Breast epithelium (tissue), 4 donors: ENCODE data around the gene C11orf68. TPM values are rescaled to one million over a fixed set of nuclear protein-coding genes. Genes with fewer than 3 reads are reported as not detected.

ENCODE experiments used
- DNase-seq, 2 donors: peaks; one replicate each; pipeline ENCODE4 v3.0.0-alpha.2; 2019; ENCODE audit warnings: low spot score in 2 of 2
- H3K27ac ChIP-seq, 2 donors: fragments of 200-600 bp; sonication (generic) in 1 of 2; one replicate each; pipeline ENCODE4 v1.5.1; 2016 to 2019; ENCODE audit warnings: mild to moderate bottlenecking in 1 of 2
- H3K27me3 ChIP-seq, 2 donors: fragments of 200-600 bp; sonication (generic) in 1 of 2; one replicate each; pipeline versions ENCODE4 v1.5.1 to v1.6.0; 2017 to 2019; ENCODE audit warnings: control low read depth in 1 of 2, mild to moderate bottlenecking in 1 of 2
- H3K36me3 ChIP-seq: fragments of 200-600 bp; one replicate; pipeline ENCODE4 v1.5.1; 2019
- H3K4me1 ChIP-seq, 2 donors: fragments of 200-600 bp; sonication (generic); one replicate each; pipeline ENCODE4 v1.5.1; 2016 to 2019; ENCODE audit warnings: control low read depth in 1 of 2
- H3K4me3 ChIP-seq, 3 donors: fragments of 200-600 bp; sonication (generic); 1 replicate in 2 of 3; 2 replicates in 1 of 3; pipeline ENCODE4 v1.5.1; 2016 to 2019; ENCODE audit warnings: mild to moderate bottlenecking in 3 of 3, moderate library complexity in 2 of 3
- H3K9me3 ChIP-seq, 2 donors: fragments of 200-600 bp; sonication (generic) in 1 of 2; one replicate each; pipeline ENCODE4 v1.5.1; 2016 to 2019; ENCODE audit warnings: control low read depth in 1 of 2
- CTCF ChIP-seq, 3 donors: fragments of 450-650 bp; IDR thresholded peaks; one replicate each; pipeline ENCODE4 v1.5.1; 2016 to 2017; ENCODE audit warnings: antibody characterized with exemption in 3 of 3, mild to moderate bottlenecking in 3 of 3, moderate library complexity in 3 of 3
- POLR2A ChIP-seq: fragments of 450-650 bp; IDR thresholded peaks from one replicate; pipeline ENCODE4 v1.6.1; 2016; ENCODE audit warnings: antibody characterized with exemption, mild to moderate bottlenecking, moderate library complexity
- POLR2AphosphoS5 ChIP-seq, 3 donors: sonication (generic); formaldehyde crosslinking; IDR thresholded peaks; one replicate each; pipeline ENCODE4 v1.6.1; 2017; ENCODE audit warnings: antibody characterized with exemption in 3 of 3
- intact Hi-C: fragments of 100-400 bp; cut with DNase I; formaldehyde crosslinking; loops from one replicate; pipeline ENCODE4 v1.15.1; 2023; ENCODE audit warnings: low total_unique reads
- total RNA-seq, 3 donors: library from RNA; depleted of rRNA; stranded (reverse); fragments of >200 nt; gene quantifications; one replicate each; pipeline ENCODE4 v1.1.0, GENCODE V29; 2016

C11orf68 gene
- total RNA-seq, 3 donors from 2014 or later, result 16.7 to 20.3 (median 19.7) TPM

DNA sequence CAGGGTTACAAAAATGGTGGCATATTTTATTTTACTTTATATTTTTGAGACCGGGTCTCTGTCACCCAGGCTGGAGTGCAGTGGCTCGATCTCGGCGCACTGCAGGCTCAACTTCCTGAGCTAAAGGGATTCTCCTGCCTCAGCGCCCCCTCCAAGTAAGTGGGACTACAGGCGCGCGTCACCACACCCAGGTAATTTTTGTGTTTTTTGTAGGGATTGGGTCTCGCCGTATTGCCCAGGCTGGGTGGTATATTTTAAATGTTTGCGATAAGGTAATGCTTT is 18.0 kb downstream of the C11orf68 start:
- Histone ChIP-seq H3K27me3 (peaks cover 0 to 8% of the 10 kb centered on the region in 2 donors), H3K4me1 (peaks cover 0 to 6% of the 10 kb centered on the region in 2 donors), H3K4me3 (peak overlapping the region; percentile 52 to 89 (median 53)), H3K36me3 (no peaks in the 10 kb centered on the region), H3K27ac (peak overlapping the region in 1 of 2 donors; percentile 46), H3K9me3 (no peaks in the 10 kb centered on the region)
- intact Hi-C loops, result no loop called here
- TF ChIP-seq POLR2A (no peak), POLR2AphosphoS5 (IDR thresholded peaks at IDR 0.05) (no peak), CTCF (IDR thresholded peaks at IDR 0.05) (no peak)
- no peak for DNase-seq

GRCh38 chr11:65900125-65900898 is 18.6 kb downstream of the C11orf68 start, which contains the start of gene FOSL1:
FOSL1 (minus strand) TSS chr11:65900388; CDS start chr11:65900339, 49 bp downstream.
- Histone ChIP-seq H3K27ac (peak within 1 kb of the TSS; percentile 46 to 82), H3K36me3 (no peaks in the 10 kb centered on the region), H3K4me1 (peaks cover 0 to 6% of the 10 kb centered on the region in 2 donors), H3K9me3 (no peaks in the 10 kb centered on the region), H3K27me3 (peaks cover 0 to 8% of the 10 kb centered on the region in 2 donors), H3K4me3 (peak within 1 kb of the TSS; percentile 52 to 89 (median 53))
- peak in 2 of 3 donors; percentile 37 to 49 for TF ChIP-seq POLR2AphosphoS5 (IDR thresholded peaks at IDR 0.05)
- no peak for TF ChIP-seq POLR2A
- DNase-seq, result peak; percentile 87 to 90
- intact Hi-C loops, result no loop called here

GRCh38 chr11:65899356-65900124 is 19.3 kb downstream of the C11orf68 start:
- H3K27ac ChIP-seq, result peak overlapping the region; percentile 46 to 82
- H3K4me3 ChIP-seq, result peak overlapping the region; percentile 52 to 89 (median 53)

DNA sequence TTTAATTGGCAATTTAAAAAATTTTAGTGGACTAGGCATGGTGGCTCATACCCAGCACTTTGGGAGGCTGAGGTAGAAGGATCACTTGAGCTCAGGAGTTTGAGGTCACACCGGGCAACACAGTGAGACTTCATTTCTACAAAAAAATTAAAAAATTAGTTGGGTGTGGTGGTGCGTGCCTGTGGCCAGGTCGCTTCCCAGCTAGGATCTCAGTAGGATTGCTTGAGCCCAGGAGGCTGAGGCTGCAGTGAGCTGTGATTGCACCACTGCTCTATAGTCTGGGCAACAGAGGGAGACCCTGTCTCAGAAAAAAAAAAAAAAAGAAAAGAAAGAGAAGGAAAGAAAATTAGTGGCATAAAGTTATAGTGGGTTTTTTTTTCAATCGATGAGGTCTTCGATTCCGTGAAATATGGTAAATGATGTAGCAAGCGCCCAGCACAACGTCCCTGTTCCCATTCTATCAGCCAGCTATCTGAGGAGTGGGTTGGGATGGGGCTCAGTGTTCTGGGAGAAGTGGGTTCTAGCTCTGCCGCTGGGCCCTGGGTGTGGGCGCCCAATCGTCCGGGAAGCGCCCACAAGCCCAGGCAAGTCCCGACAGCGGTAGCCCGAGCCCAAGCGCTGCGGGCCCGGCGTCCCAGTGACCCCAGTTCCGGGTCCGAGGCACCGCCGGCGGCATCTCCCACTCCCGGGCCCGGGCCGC is 20.1 kb downstream of the C11orf68 start:
- Histone ChIP-seq H3K27me3 (peaks cover 0 to 8% of the 10 kb centered on the region in 2 donors), H3K4me1 (peaks cover 0 to 8% of the 10 kb centered on the region in 2 donors), H3K9me3 (no peaks in the 10 kb centered on the region), H3K27ac (peak overlapping the region in 1 of 2 donors; percentile 3), H3K36me3 (no peaks in the 10 kb centered on the region), H3K4me3 (peak overlapping the region; percentile 52 to 89 (median 53))
- TF ChIP-seq POLR2AphosphoS5 (IDR thresholded peaks at IDR 0.05) (no peak), POLR2A (no peak)
- no peak for DNase-seq
- intact Hi-C loops, result no loop called here

More at GRCh38 chr11:65899356-65900124, 19.3 kb downstream of the C11orf68 start:
- Histone ChIP-seq H3K4me1 (peaks cover 0 to 6% of the 10 kb centered on the region in 2 donors), H3K36me3 (no peaks in the 10 kb centered on the region), H3K9me3 (no peaks in the 10 kb centered on the region), H3K27me3 (peaks cover 0 to 8% of the 10 kb centered on the region in 2 donors)
- TF ChIP-seq POLR2A (no peak), POLR2AphosphoS5 (IDR thresholded peaks at IDR 0.05) (no peak), CTCF (IDR thresholded peaks at IDR 0.05) (no peak)
- intact Hi-C loops, result no loop called here
- no peak for DNase-seq

DNA sequence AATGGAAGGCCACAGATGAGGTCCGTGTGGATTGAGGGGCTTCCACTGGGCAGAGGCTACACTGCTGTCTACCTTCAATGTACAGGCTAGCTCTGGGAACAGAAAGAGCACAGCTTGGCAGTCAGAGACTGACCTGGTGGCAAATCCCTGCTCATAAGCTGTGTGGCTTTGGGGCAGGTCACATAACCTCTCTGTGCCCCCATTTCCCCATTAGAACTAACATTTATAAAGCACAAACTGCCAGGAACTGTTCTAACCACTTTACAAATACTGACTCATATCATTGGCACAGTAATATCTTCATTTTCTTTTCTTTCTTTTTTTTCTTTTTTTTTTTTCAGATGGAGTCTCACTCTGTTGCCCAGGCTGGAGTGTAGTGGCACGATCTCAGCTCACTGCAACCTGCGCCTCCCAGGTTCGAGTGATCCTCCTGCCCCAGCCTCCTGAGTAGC is 21.8 kb downstream of the C11orf68 start:
- no peak for DNase-seq
- intact Hi-C loops, result no loop called here
- peaks cover 0 to 8% of the 10 kb centered on the region in 2 donors for H3K27me3 ChIP-seq
- H3K4me3 ChIP-seq, result no peak overlapping the region
- no peaks in the 10 kb centered on the region for H3K9me3 ChIP-seq
- no peaks in the 10 kb centered on the region for H3K36me3 ChIP-seq
- H3K27ac ChIP-seq, result no peak overlapping the region
- TF ChIP-seq CTCF (IDR thresholded peaks at IDR 0.05), result no peak
- no peak for TF ChIP-seq POLR2A
- no peak for TF ChIP-seq POLR2AphosphoS5 (IDR thresholded peaks at IDR 0.05)
- peaks cover 4 to 15% of the 10 kb centered on the region in 2 donors for H3K4me1 ChIP-seq
